Epithelial cell of proximal tubule (primary cell): ENCODE results near the gene CACNA1D. TPM values are rescaled to one million over a fixed set of nuclear protein-coding genes. Genes with fewer than 3 reads are reported as not detected.

ENCODE experiments used
- DNase-seq: peaks from one replicate; pipeline ENCODE4 v3.0.0-alpha.2; 2011; ENCODE audit warnings: low read depth
- H3K4me3 ChIP-seq: 2 replicates; pipeline ENCODE4 v1.5.1; 2011; ENCODE audit warnings: low read depth, mild to moderate bottlenecking, low read length
- CTCF ChIP-seq: conservative IDR thresholded peaks from 2 replicates; pipeline ENCODE4 v1.5.1; 2012; ENCODE audit warnings: low read depth, mild to moderate bottlenecking, low read length
- total RNA-seq: library from RNA; depleted of rRNA; stranded (reverse); fragments of >200 nt; gene quantifications from 2 replicates; pipeline ENCODE4 v1.2.3, GENCODE V29; 2015

The CACNA1D gene
- total RNA-seq, 1 donor from 2014 or later: 1.9 TPM

GRCh38 chr3:53675022-53675697 is 180.7 kb downstream of the CACNA1D start:
- no peak for DNase-seq
- H3K4me3 ChIP-seq: no peak overlapping the region
- no peak for TF ChIP-seq CTCF

- no peak for TF ChIP-seq CTCF
- H3K4me3 ChIP-seq: no peak overlapping the region
- DNase-seq: no peak
Observed at GRCh38 chr3:53675942-53676341, 181.5 kb downstream of the CACNA1D start.

GRCh38 chr3:53677413-53677812 is 183.0 kb downstream of the CACNA1D start:
- TF ChIP-seq CTCF: peak; percentile 55
- H3K4me3 ChIP-seq: no peak overlapping the region
- DNase-seq: no peak

GRCh38 chr3:53680028-53680427 is 185.6 kb downstream of the CACNA1D start:
- TF ChIP-seq CTCF: no peak
- H3K4me3 ChIP-seq: no peak overlapping the region
- no peak for DNase-seq

- no peak for TF ChIP-seq CTCF
- H3K4me3 ChIP-seq: no peak overlapping the region
- DNase-seq: no peak
Observed at GRCh38 chr3:53682807-53683206, 188.4 kb downstream of the CACNA1D start.

- DNase-seq: no peak
- H3K4me3 ChIP-seq: no peak overlapping the region
- no peak for TF ChIP-seq CTCF
Observed at GRCh38 chr3:53688066-53688465, 193.7 kb downstream of the CACNA1D start.

GRCh38 chr3:53688989-53689388 is 194.6 kb downstream of the CACNA1D start:
- no peak for TF ChIP-seq CTCF
- DNase-seq: no peak
- no peak overlapping the region for H3K4me3 ChIP-seq
